SK-N-SH (cell line): ENCODE measurements around the gene RHOBTB3. TPM values are rescaled to one million over a fixed set of nuclear protein-coding genes. Genes with fewer than 3 reads are reported as not detected.

ENCODE experiments used
- CTCF ChIA-PET: fragments of 300-600, 350-600 bp; formaldehyde crosslinking; extraction: SDS; loops from one replicate; lab custom pipeline; 2021; lab: Yijun Ruan, JAX
- POLR2A ChIA-PET: fragments of 350-600 bp; sonication (Branson Sonifier 250); formaldehyde crosslinking; extraction: SDS; loops from one replicate; lab custom pipeline; 2020; ENCODE audit warnings: antibody characterized with exemption, inconsistent platforms; lab: Yijun Ruan, JAX
- DNase-seq: peaks from one replicate; pipeline ENCODE4 v3.0.0; 2012
- H2AFZ ChIP-seq: fragments of 200-600 bp; sonication (generic); 2 replicates; pipeline ENCODE4 v1.8.1; 2016; ENCODE audit warnings: antibody characterized with exemption, mild to moderate bottlenecking, low read depth
- H3F3A ChIP-seq: fragments of 200-600 bp; sonication (generic); replicated peaks from 2 replicates; pipeline ENCODE3; 2016; ENCODE audit warnings: antibody characterized with exemption, mild to moderate bottlenecking; ENCODE audit not compliant: insufficient read depth
- H3K27ac ChIP-seq, 2 experiments: fragments of 200-500 bp in 1 of 2; fragments of 200-600 bp in 1 of 2; sonication (Bioruptor generic) in 1 of 2; sonication (generic), shearing (Covaris generic) in 1 of 2; 2 replicates each; pipeline versions ENCODE4 v1.5.1 to v1.6.1; 2014 to 2016; ENCODE audit warnings: low read depth in 2 of 2, inconsistent platforms in 1 of 2, low read length in 1 of 2, mild to moderate bottlenecking in 1 of 2, mixed read lengths in 1 of 2
- H3K27me3 ChIP-seq: fragments of 200-600 bp; sonication (generic), shearing (Covaris generic); 2 replicates; pipeline ENCODE4 v1.6.1; 2016; ENCODE audit warnings: mixed run types; ENCODE audit not compliant: insufficient read depth
- H3K36me3 ChIP-seq, 2 experiments: fragments of 200-500 bp in 1 of 2; fragments of 200-600 bp in 1 of 2; sonication (Bioruptor generic) in 1 of 2; sonication (generic) in 1 of 2; replicated peaks in 1 of 2; 2 replicates each; pipeline versions ENCODE3 to v1.5.1; 2014 to 2016; ENCODE audit warnings: low read length in 1 of 2, mild to moderate bottlenecking in 1 of 2; ENCODE audit not compliant: insufficient read depth in 2 of 2, control insufficient read depth in 1 of 2
- H3K4me1 ChIP-seq, 2 experiments: fragments of 200-500 bp in 1 of 2; fragments of 200-600 bp in 1 of 2; sonication (Bioruptor generic) in 1 of 2; sonication (generic), shearing (Covaris generic) in 1 of 2; 2 replicates each; pipeline versions ENCODE4 v1.5.1 to v1.6.1; 2014 to 2016; ENCODE audit warnings: low read depth in 1 of 2, low read length in 1 of 2, mixed run types in 1 of 2; ENCODE audit not compliant: insufficient read depth in 2 of 2, control insufficient read depth in 1 of 2
- H3K4me2 ChIP-seq: fragments of 200-600 bp; sonication (generic), shearing (Covaris generic); 2 replicates; pipeline ENCODE4 v1.6.1; 2017; ENCODE audit warnings: mixed run types
- H3K4me3 ChIP-seq, 2 experiments: fragments of 200-500 bp in 1 of 2; fragments of 200-600 bp in 1 of 2; sonication (Bioruptor generic) in 1 of 2; sonication (generic), shearing (Covaris generic) in 1 of 2; 2 replicates each; pipeline versions ENCODE4 v1.5.1 to v1.8.1; 2014 to 2016; ENCODE audit warnings: low read depth in 2 of 2, inconsistent platforms in 1 of 2, low read length in 1 of 2, mild to moderate bottlenecking in 1 of 2, mixed read lengths in 1 of 2, moderate library complexity in 1 of 2
- H3K79me2 ChIP-seq: fragments of 200-600 bp; sonication (generic); 2 replicates; pipeline ENCODE4 v1.8.1; 2017; ENCODE audit warnings: mild to moderate bottlenecking; ENCODE audit not compliant: insufficient read depth
- H3K9ac ChIP-seq: fragments of 200-600 bp; sonication (generic); 2 replicates; pipeline ENCODE4 v1.6.1; 2017; ENCODE audit warnings: mixed run types
- H3K9me2 ChIP-seq: fragments of 200-600 bp; sonication (generic); 2 replicates; pipeline ENCODE4 v1.6.1; 2017; ENCODE audit warnings: mixed run types
- H3K9me3 ChIP-seq: fragments of 200-600 bp; sonication (generic); 2 replicates; pipeline ENCODE4 v1.6.1; 2017; ENCODE audit warnings: mixed run types, mild to moderate bottlenecking, moderate library complexity
- H4K20me1 ChIP-seq: fragments of 200-600 bp; sonication (generic); 2 replicates; pipeline ENCODE4 v1.6.1; 2017; ENCODE audit warnings: mild to moderate bottlenecking, mixed run types; ENCODE audit not compliant: insufficient read depth
- CHD2 ChIP-seq: fragments of 150-350 bp; IDR thresholded peaks from 2 replicates; pipeline ENCODE4 v1.6.1; 2018; ENCODE audit warnings: low read length; ENCODE audit not compliant: partially characterized antibody
- EP300 ChIP-seq, 2 experiments: IDR thresholded peaks; 2 replicates each; pipeline versions ENCODE4 v1.4.0 to v1.6.1; 2012; ENCODE audit warnings: borderline replicate concordance in 1 of 2, low read depth in 1 of 2, low read length in 1 of 2
- FOSL2 ChIP-seq: IDR thresholded peaks from 2 replicates; pipeline ENCODE4 v1.4.0; 2012; ENCODE audit warnings: low read depth, mild to moderate bottlenecking, moderate library complexity, borderline replicate concordance
- FOXM1 ChIP-seq: IDR thresholded peaks from 2 replicates; pipeline ENCODE4 v1.4.0; 2012; ENCODE audit warnings: low read depth, mild to moderate bottlenecking
- GABPA ChIP-seq: IDR thresholded peaks from 2 replicates; pipeline ENCODE4 v1.4.0; 2012; ENCODE audit warnings: low read depth, mild to moderate bottlenecking
- GATA2 ChIP-seq: sonication (generic); formaldehyde crosslinking; IDR thresholded peaks from 2 replicates; pipeline ENCODE4 v1.5.0; 2020; ENCODE audit warnings: mild to moderate bottlenecking, missing genetic modification reagents
- NRF1 ChIP-seq: IDR thresholded peaks from 2 replicates; pipeline ENCODE4 v1.6.1; 2012; ENCODE audit warnings: low read depth, mild to moderate bottlenecking, low read length
- RAD21 ChIP-seq: IDR thresholded peaks from 2 replicates; pipeline ENCODE4 v1.6.1; 2012; ENCODE audit warnings: mild to moderate bottlenecking, low read length
- SIN3A ChIP-seq: IDR thresholded peaks from 2 replicates; pipeline ENCODE4 v1.6.1; 2012; ENCODE audit warnings: low read depth, mild to moderate bottlenecking, low read length, moderate library complexity, borderline replicate concordance
- SMC3 ChIP-seq: IDR thresholded peaks from 2 replicates; pipeline ENCODE4 v1.6.1; 2012; ENCODE audit warnings: low read depth, low read length, improper control_type of control experiment
- TAF1 ChIP-seq: IDR thresholded peaks from 2 replicates; pipeline ENCODE4 v1.6.1; 2012; ENCODE audit warnings: low read depth, mild to moderate bottlenecking, low read length, moderate library complexity, borderline replicate concordance
- TCF12 ChIP-seq: IDR thresholded peaks from 2 replicates; pipeline ENCODE4 v1.4.0; 2012
- TEAD4 ChIP-seq: IDR thresholded peaks from 2 replicates; pipeline ENCODE4 v1.4.0; 2012; ENCODE audit warnings: mild to moderate bottlenecking, borderline replicate concordance; ENCODE audit not compliant: insufficient read depth
- WGBS: methylation state at CpG from one replicate; pipeline ENCODE4 v1.1.6; 2017; ENCODE audit warnings: low lambda C conversion rate; 5-methylcytosine and 5-hydroxymethylcytosine counted together
- polyA plus RNA-seq, 3 experiments: library from polyadenylated mRNA; depleted of rRNA; stranded (reverse); fragments of >200 nt; gene quantifications; 2 replicates each; pipeline ENCODE4 v1.2.3, GENCODE V29; 2012
- TF ChIP-seq, protein P1 (sequence below): IDR thresholded peaks from 2 replicates; pipeline ENCODE4 v1.6.1; 2012; ENCODE audit warnings: mild to moderate bottlenecking, low read depth, low read length, moderate library complexity
- TF ChIP-seq, protein P2 (sequence below): IDR thresholded peaks from 2 replicates; pipeline ENCODE4 v1.4.0; 2012; ENCODE audit warnings: low read depth, borderline replicate concordance
- TF ChIP-seq, protein P3 (sequence below): fragments of 200-600 bp; sonication (generic); IDR thresholded peaks from 2 replicates; pipeline ENCODE4 v1.6.1; 2017; ENCODE audit warnings: antibody characterized with exemption, mild to moderate bottlenecking, moderate library complexity
- TF ChIP-seq, protein P4 (sequence below): fragments of 150-350 bp; IDR thresholded peaks from 2 replicates; pipeline ENCODE4 v1.6.1; 2017; ENCODE audit warnings: antibody characterized with exemption, low read length, low read depth, borderline replicate concordance

The RHOBTB3 gene
- polyA plus RNA-seq, 1 of the 3 experiments (the other 2 are of a cell fraction), result 59.3 TPM

DNA sequence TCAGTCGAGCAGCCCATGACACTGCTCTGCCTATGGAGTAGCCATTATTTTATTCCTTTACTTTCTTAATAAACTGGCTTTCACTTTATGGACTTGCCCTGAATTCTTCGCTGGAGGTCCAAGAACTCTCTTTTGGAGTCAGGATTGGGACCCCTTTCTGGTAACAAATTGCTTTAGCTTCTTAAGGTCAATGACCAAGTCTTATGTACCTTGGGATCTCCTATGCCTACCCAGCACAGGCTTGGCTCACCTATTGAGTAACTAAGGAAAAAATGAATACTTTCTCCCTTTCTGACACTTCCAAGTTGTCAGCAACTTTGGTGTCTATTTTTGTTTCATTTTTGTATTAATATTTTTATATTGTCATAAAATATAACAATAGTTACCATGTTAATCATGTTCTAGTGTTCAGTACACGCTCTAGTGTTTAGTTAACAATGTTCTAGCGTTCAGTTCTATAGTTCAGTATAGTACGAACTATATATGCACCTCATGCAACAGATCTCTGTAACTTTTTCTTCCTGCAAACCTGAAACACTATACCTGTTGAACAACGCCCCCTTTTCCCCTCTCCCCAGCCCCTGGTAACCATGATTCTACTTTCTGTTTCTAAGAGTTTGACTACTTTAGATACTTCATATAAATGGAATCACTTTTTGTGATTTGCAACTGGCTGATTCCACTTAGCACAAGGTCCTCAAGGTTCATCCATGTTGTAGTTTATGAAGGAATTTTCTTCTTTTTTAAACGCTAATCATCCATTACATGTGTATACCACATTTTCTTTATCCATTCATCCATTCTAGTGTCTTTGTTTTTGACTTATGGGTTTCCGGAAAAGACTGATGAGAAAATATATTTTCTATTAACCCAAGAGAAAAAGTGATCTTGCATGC lies 1.8 kb upstream of the RHOBTB3 start:
- ChIA-PET CTCF (interaction anchor here (1.8 kb wide), 1 partner anchor 58 kb away, joined by 5 read pairs; no protein-coding TSS in a partner anchor), POLR2A (no interaction called here)
- Histone ChIP-seq H3K4me3 (no peak overlapping the region), H4K20me1 (no peaks in the 10 kb centered on the region), H3K36me3 (peaks cover 0 to 3% of the 10 kb centered on the region in 2 experiments), H3K27ac (peak overlapping the region; percentile 77 to 97; a peak in 2 of 4 replicates)
- TF ChIP-seq SIN3A, result no peak
- TF ChIP-seq, protein P1, sequence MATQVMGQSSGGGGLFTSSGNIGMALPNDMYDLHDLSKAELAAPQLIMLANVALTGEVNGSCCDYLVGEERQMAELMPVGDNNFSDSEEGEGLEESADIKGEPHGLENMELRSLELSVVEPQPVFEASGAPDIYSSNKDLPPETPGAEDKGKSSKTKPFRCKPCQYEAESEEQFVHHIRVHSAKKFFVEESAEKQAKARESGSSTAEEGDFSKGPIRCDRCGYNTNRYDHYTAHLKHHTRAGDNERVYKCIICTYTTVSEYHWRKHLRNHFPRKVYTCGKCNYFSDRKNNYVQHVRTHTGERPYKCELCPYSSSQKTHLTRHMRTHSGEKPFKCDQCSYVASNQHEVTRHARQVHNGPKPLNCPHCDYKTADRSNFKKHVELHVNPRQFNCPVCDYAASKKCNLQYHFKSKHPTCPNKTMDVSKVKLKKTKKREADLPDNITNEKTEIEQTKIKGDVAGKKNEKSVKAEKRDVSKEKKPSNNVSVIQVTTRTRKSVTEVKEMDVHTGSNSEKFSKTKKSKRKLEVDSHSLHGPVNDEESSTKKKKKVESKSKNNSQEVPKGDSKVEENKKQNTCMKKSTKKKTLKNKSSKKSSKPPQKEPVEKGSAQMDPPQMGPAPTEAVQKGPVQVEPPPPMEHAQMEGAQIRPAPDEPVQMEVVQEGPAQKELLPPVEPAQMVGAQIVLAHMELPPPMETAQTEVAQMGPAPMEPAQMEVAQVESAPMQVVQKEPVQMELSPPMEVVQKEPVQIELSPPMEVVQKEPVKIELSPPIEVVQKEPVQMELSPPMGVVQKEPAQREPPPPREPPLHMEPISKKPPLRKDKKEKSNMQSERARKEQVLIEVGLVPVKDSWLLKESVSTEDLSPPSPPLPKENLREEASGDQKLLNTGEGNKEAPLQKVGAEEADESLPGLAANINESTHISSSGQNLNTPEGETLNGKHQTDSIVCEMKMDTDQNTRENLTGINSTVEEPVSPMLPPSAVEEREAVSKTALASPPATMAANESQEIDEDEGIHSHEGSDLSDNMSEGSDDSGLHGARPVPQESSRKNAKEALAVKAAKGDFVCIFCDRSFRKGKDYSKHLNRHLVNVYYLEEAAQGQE, result no peak
- no peak for TF ChIP-seq TAF1
- no peak for TF ChIP-seq EP300 (IDR thresholded peaks at IDR 0.05; ENCODE audit: borderline replicate concordance in 1 of 2, low read depth in 1 of 2, low read length in 1 of 2)
- TF ChIP-seq GABPA, result no peak
- no peak for TF ChIP-seq GATA2 (CRISPR knock-in tag)
- TF ChIP-seq TCF12, result no peak
- TF ChIP-seq CHD2, result no peak
- TF ChIP-seq RAD21, result no peak
- TF ChIP-seq, protein P2, sequence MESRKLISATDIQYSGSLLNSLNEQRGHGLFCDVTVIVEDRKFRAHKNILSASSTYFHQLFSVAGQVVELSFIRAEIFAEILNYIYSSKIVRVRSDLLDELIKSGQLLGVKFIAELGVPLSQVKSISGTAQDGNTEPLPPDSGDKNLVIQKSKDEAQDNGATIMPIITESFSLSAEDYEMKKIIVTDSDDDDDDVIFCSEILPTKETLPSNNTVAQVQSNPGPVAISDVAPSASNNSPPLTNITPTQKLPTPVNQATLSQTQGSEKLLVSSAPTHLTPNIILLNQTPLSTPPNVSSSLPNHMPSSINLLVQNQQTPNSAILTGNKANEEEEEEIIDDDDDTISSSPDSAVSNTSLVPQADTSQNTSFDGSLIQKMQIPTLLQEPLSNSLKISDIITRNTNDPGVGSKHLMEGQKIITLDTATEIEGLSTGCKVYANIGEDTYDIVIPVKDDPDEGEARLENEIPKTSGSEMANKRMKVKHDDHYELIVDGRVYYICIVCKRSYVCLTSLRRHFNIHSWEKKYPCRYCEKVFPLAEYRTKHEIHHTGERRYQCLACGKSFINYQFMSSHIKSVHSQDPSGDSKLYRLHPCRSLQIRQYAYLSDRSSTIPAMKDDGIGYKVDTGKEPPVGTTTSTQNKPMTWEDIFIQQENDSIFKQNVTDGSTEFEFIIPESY, result no peak
- TF ChIP-seq, protein P3, sequence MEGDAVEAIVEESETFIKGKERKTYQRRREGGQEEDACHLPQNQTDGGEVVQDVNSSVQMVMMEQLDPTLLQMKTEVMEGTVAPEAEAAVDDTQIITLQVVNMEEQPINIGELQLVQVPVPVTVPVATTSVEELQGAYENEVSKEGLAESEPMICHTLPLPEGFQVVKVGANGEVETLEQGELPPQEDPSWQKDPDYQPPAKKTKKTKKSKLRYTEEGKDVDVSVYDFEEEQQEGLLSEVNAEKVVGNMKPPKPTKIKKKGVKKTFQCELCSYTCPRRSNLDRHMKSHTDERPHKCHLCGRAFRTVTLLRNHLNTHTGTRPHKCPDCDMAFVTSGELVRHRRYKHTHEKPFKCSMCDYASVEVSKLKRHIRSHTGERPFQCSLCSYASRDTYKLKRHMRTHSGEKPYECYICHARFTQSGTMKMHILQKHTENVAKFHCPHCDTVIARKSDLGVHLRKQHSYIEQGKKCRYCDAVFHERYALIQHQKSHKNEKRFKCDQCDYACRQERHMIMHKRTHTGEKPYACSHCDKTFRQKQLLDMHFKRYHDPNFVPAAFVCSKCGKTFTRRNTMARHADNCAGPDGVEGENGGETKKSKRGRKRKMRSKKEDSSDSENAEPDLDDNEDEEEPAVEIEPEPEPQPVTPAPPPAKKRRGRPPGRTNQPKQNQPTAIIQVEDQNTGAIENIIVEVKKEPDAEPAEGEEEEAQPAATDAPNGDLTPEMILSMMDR, result no peak
- no peak for TF ChIP-seq FOXM1
- TF ChIP-seq FOSL2, result no peak
- TF ChIP-seq, protein P4, sequence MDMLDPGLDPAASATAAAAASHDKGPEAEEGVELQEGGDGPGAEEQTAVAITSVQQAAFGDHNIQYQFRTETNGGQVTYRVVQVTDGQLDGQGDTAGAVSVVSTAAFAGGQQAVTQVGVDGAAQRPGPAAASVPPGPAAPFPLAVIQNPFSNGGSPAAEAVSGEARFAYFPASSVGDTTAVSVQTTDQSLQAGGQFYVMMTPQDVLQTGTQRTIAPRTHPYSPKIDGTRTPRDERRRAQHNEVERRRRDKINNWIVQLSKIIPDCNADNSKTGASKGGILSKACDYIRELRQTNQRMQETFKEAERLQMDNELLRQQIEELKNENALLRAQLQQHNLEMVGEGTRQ, result no peak
- no peak for TF ChIP-seq SMC3
- no peak for TF ChIP-seq NRF1
- TF ChIP-seq TEAD4, result no peak
- TF ChIP-seq, all 33 proteins: peak for 0
- Histone ChIP-seq H3K27me3 (no peaks in the 10 kb centered on the region), H3K4me2 (0 out of 2 replicates have a peak overlapping the region, but pooled peaks have one; percentile 82), H3K4me1 (peaks cover 27 to 37% of the 10 kb centered on the region in 2 experiments; a peak in 3 of 4 replicates), H3K79me2 (peaks cover 30% of the 10 kb centered on the region), H3K9me3 (no peaks in the 10 kb centered on the region), H2AFZ (0 out of 2 replicates have a peak overlapping the region, but pooled peaks have one; percentile 72), H3K9me2 (no peaks in the 10 kb centered on the region), H3F3A (peaks cover 6% of the 10 kb centered on the region), H3K9ac (no peak overlapping the region)
- no peak for DNase-seq
- 95% methylated on average over 8 of the region's 8 CpGs for WGBS
